ENCODE data around the gene APOBEC3F.
"Not testable (repeated sequence)": the region's sequence is repeated elsewhere in the genome, so short reads cannot be mapped to it uniquely, and the experiment has no call there.

APOBEC3F gene

DNA sequence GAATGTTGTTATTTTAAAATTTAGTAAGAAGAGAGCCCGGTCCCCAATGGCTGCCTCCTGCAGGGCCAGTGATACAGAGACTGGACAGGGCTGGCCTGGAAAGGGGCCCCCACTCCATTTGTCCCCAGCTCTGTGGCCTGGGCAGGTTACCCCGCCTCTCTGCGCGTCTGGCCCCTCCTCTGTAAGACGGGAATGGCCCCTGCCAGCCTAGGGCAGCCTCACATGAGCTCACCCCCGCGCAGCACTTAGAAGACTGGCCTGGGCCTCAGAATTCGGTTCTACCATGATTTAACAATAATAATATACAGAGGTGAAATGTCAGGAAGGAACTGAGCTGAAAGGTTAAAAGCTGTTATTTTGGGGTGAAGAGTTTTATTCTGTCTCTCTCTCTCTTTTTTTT, 37.7 kb downstream of the APOBEC3F start:
- no peak for DNase-seq (ENCODE audit: low read depth)
- H3K4me3 ChIP-seq (ENCODE audit: low read depth, low read length), result peak overlapping the region; percentile 64
- TF ChIP-seq, protein P1, sequence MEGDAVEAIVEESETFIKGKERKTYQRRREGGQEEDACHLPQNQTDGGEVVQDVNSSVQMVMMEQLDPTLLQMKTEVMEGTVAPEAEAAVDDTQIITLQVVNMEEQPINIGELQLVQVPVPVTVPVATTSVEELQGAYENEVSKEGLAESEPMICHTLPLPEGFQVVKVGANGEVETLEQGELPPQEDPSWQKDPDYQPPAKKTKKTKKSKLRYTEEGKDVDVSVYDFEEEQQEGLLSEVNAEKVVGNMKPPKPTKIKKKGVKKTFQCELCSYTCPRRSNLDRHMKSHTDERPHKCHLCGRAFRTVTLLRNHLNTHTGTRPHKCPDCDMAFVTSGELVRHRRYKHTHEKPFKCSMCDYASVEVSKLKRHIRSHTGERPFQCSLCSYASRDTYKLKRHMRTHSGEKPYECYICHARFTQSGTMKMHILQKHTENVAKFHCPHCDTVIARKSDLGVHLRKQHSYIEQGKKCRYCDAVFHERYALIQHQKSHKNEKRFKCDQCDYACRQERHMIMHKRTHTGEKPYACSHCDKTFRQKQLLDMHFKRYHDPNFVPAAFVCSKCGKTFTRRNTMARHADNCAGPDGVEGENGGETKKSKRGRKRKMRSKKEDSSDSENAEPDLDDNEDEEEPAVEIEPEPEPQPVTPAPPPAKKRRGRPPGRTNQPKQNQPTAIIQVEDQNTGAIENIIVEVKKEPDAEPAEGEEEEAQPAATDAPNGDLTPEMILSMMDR (IDR thresholded peaks at IDR 0.05; ENCODE audit: low read depth, low read length, missing control alignments), result no peak

DNA sequence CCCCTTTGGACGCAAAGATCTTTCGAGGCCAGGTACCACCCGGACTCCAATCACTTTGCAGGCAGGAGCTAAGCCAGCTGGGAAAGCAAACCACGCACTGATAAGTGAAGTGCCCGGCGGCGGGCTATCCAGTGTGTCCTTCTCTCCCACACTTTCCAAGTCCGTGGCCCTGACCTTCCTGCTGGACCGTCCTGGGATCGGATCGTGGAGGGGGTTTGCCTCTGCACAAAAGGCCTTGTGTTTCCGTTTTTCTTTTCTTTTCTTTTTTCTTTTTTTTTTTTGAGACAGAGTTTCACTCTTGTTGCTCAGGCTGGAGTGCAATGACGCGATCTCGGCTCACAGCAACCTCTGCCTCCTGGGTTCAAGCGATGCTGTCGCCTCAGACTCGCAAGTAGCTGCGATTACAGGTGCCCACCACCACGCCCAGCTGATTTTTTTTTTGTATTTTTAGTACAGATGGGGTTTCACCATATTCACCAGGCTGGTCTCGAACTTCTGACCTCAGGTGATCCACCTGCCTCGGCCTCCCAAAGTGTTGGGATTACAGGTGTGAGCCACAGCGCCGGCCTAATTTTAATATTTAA, 38.5 kb downstream of the APOBEC3F start:
- DNase-seq (ENCODE audit: low read depth), result not testable (repeated sequence)

DNA sequence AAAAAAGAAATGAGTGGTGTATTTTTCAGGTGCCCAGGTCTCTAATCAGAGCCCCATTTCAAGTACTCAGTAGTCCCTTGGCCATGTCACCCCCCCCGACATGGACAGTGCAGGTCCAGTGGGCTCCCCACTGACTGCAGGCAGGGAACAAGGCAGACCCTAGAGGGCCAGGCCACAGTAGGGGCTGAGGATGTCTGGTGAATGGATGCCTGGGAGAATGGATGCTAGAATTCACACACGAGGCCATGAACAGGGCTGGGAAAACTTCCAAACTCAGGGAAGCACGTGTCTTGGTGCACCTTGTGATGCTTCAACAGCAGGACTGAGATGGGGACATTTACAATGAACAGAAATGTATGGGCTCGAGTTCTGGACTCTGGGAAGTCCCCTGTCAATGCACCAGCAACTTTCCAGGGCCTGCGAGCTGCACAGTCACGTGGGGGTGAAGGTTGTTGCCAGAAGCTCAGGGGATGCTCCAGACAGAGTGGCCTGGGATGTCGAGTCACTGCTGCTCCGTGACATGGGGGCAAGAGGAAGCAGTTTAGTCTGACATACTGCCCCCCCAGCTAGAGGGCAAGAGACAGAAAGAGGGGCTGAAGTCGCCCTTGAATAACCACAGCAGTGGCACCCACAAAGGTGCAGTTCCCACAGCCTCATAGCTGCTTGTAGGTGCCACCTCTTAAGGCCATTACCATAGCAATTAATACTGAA, 39.5 kb downstream of the APOBEC3F start:
- no peak overlapping the region for H3K4me3 ChIP-seq (ENCODE audit: low read depth, low read length)
- TF ChIP-seq, protein P1 (IDR thresholded peaks at IDR 0.05; ENCODE audit: low read depth, low read length, missing control alignments), result no peak
- no peak for DNase-seq (ENCODE audit: low read depth)

More for the DNA sequence above, 38.5 kb downstream of the APOBEC3F start:
- H3K4me3 ChIP-seq (ENCODE audit: low read depth, low read length), result not testable (repeated sequence)

DNA sequence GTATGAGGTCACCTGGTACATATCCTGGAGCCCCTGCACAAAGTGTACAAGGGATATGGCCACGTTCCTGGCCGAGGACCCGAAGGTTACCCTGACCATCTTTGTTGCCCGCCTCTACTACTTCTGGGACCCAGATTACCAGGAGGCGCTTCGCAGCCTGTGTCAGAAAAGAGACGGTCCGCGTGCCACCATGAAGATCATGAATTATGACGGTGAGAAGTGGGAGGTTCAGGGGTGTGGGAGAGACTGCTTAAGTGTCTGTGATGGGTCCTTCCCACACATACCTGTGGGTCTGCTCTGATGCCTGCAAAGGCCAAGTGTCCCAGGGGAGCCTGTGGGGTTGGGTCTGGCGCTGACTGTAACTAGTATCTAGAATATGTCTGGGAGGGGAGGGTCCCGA, 40.4 kb downstream of the APOBEC3F start:
- TF ChIP-seq, protein P1 (IDR thresholded peaks at IDR 0.05; ENCODE audit: low read depth, low read length, missing control alignments), result no peak
- H3K4me3 ChIP-seq (ENCODE audit: low read depth, low read length), result no peak overlapping the region
- DNase-seq (ENCODE audit: low read depth), result no peak

DNA sequence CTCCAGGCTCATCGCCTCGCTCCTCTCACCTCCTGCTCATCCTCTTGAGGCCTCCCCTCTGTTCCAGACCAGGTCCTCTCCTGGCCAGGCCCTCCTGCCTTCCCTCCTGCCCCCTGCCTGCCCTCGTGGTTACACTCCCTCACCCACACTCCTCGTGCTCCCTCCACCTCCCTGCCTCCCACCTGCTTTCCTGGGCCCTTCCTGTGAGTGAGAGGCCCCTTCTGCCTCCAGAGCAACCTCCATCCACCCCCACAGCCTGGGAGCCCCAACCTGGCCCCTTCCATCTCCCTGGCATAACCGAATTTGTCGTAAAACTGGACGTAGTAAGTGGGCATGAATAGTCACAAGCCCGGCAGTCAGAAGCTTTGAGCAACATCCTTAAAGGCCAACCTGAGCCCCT, 40.9 kb downstream of the APOBEC3F start:
- DNase-seq (ENCODE audit: low read depth), result no peak
- TF ChIP-seq, protein P1 (IDR thresholded peaks at IDR 0.05; ENCODE audit: low read depth, low read length, missing control alignments), result no peak
- no peak overlapping the region for H3K4me3 ChIP-seq (ENCODE audit: low read depth, low read length)

DNA sequence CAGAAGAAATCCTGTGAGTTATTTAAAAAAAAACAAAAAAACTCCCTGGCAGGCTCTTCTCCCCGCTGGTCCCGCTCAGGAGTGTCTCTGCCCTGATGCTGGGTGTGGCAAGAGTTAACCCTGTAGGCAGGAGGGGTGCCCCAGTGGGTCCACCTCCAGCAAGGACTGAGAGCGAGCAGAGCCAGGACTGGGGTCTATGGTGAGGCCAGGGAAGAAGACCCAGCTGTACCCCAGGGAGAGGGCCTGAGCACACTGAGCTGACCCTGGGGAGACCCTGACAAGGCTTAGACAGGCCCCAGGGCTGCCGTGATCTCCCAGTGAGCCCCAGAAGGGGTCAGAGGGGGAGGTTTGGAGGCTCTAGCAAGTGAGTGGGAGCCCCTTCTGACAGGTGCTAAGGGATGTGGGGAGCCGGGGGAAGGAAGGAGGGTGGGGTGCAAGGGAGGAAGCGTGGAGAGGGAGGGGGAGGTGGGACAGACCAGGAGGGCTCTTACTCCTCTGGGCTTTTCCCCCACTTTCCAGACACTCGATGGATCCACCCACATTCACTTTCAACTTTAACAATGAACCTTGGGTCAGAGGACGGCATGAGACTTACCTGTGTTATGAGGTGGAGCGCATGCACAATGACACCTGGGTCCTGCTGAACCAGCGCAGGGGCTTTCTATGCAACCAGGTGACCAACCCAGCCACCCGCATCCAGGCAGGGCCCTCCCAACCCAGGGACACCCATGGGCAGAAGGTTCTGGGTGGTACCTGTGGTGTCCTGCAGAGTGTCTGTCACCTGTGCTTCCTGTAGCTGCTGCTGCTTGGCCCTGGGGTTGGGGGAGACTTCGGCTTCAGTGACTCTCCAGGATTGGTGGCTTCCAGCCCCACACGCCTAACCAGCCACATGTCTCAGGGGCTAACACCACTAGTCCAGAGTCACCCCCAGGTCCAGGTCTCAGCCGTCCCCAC, 42.8 kb downstream of the APOBEC3F start:
- TF ChIP-seq, protein P1 (IDR thresholded peaks at IDR 0.05; ENCODE audit: low read depth, low read length, missing control alignments), result no peak
- no peak for DNase-seq (ENCODE audit: low read depth)
- H3K4me3 ChIP-seq (ENCODE audit: low read depth, low read length), result no peak overlapping the region

DNA sequence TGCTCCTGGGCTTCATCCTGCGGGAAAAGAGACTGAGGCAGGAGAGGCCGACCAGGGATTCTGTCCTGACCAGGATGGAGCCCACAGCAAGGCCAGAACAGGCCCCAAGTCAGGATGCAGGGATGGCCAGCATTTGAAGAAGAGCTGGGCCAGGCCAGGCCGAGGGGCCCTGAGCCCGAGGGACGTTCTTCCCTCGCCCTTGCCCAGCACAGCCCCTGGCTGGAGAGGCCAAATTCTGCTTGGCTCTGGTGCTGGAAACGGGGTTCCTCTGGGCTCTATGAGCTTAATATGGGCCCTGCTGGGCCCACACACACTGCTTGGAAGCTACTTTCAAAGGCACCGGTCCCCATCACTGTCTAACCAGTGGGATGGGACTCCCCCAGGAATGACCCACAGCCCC, 44.0 kb downstream of the APOBEC3F start:
- TF ChIP-seq, protein P1 (IDR thresholded peaks at IDR 0.05; ENCODE audit: low read depth, low read length, missing control alignments), result no peak
- DNase-seq (ENCODE audit: low read depth), result no peak
- H3K4me3 ChIP-seq (ENCODE audit: low read depth, low read length), result no peak overlapping the region

All from GM12864 (cell line).